ENCODE measurements around the gene LIMS2. TPM values are rescaled to one million over a fixed set of nuclear protein-coding genes. Genes with fewer than 3 reads are reported as not detected.
A peak's percentile ranks its signal among the peaks of the same experiment; 100 is the strongest.

Gene LIMS2
- total RNA-seq: 11.2 and 14.8 TPM in 2 replicates

GRCh38 chr2:127675331-127676261, at the start of gene LIMS2:
TSS of gene LIMS2 (minus strand) at chr2:127675530. CDS start at chr2:127675024, 506 bp downstream.
- no peaks in the 10 kb centered on the region for H3K36me3 ChIP-seq (ENCODE audit: insufficient read depth, low read length)
- H3K9me3 ChIP-seq (ENCODE audit: low read depth, low read length): no peaks in the 10 kb centered on the region
- peak within 1 kb of the TSS; percentile 87 for H2AFZ ChIP-seq (ENCODE audit: low read length)
- peaks cover 36% of the 10 kb centered on the region for H3K27me3 ChIP-seq (ENCODE audit: insufficient read depth, low read length)
- H3K4me1 ChIP-seq (ENCODE audit: insufficient read depth, low read length): peaks cover 7% of the 10 kb centered on the region
- peak; percentile 96 for DNase-seq (ENCODE audit: insufficient read length, low spot score, missing footprints)
- H3K27ac ChIP-seq (ENCODE audit: low read depth, low read length): no peak within 1 kb of the TSS
- peak within 1 kb of the TSS; percentile 74 for H3K4me3 ChIP-seq (ENCODE audit: insufficient read depth, low read length)
- H4K20me1 ChIP-seq (ENCODE audit: insufficient read depth, low read length): peaks cover 2% of the 10 kb centered on the region
- TF ChIP-seq, protein P1, sequence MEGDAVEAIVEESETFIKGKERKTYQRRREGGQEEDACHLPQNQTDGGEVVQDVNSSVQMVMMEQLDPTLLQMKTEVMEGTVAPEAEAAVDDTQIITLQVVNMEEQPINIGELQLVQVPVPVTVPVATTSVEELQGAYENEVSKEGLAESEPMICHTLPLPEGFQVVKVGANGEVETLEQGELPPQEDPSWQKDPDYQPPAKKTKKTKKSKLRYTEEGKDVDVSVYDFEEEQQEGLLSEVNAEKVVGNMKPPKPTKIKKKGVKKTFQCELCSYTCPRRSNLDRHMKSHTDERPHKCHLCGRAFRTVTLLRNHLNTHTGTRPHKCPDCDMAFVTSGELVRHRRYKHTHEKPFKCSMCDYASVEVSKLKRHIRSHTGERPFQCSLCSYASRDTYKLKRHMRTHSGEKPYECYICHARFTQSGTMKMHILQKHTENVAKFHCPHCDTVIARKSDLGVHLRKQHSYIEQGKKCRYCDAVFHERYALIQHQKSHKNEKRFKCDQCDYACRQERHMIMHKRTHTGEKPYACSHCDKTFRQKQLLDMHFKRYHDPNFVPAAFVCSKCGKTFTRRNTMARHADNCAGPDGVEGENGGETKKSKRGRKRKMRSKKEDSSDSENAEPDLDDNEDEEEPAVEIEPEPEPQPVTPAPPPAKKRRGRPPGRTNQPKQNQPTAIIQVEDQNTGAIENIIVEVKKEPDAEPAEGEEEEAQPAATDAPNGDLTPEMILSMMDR (IDR thresholded peaks at IDR 0.05; ENCODE audit: extremely low read depth, low read depth, low read length): no peak
- no peaks in the 10 kb centered on the region for H3K79me2 ChIP-seq (ENCODE audit: insufficient read depth, low read length)
- peak within 1 kb of the TSS; percentile 90 for H3K4me2 ChIP-seq (ENCODE audit: insufficient read depth, low read length)

DNA sequence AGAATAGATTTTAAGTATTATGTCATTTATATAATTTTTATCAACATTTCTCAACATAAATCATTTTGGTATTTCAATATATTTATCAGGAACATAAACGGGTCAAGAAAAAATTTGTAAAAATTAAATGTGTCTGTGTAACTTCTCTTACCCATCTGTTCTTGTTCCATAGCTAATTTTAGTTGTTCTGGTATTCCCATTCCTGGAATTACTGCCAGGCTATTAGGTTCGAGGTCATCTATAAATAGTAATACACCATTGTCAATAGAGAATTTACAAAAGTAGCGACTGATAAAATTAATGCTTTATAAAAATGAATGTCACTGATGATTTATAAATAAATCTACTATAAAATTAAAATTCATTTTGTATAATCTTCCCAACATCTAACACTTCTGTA, 47.5 kb upstream of the LIMS2 start:
- DNase-seq (ENCODE audit: insufficient read length, low spot score, missing footprints): no peak
- H3K4me1 ChIP-seq (ENCODE audit: insufficient read depth, low read length): peaks cover 9% of the 10 kb centered on the region
- TF ChIP-seq, protein P1 (IDR thresholded peaks at IDR 0.05; ENCODE audit: extremely low read depth, low read depth, low read length): no peak
- no peaks in the 10 kb centered on the region for H3K9me3 ChIP-seq (ENCODE audit: low read depth, low read length)
- H4K20me1 ChIP-seq (ENCODE audit: insufficient read depth, low read length): no peaks in the 10 kb centered on the region
- H3K4me3 ChIP-seq (ENCODE audit: insufficient read depth, low read length): no peak overlapping the region
- H2AFZ ChIP-seq (ENCODE audit: low read length): no peak overlapping the region
- no peaks in the 10 kb centered on the region for H3K79me2 ChIP-seq (ENCODE audit: insufficient read depth, low read length)
- H3K4me2 ChIP-seq (ENCODE audit: insufficient read depth, low read length): no peak overlapping the region
- no peaks in the 10 kb centered on the region for H3K27me3 ChIP-seq (ENCODE audit: insufficient read depth, low read length)
- peaks cover 52% of the 10 kb centered on the region for H3K36me3 ChIP-seq (ENCODE audit: insufficient read depth, low read length)
- no peak overlapping the region for H3K27ac ChIP-seq (ENCODE audit: low read depth, low read length)

- Histone ChIP-seq H3K79me2 (ENCODE audit: insufficient read depth, low read length) (no peaks in the 10 kb centered on the region), H3K4me2 (ENCODE audit: insufficient read depth, low read length) (no peak overlapping the region), H3K4me1 (ENCODE audit: insufficient read depth, low read length) (peaks cover 9% of the 10 kb centered on the region), H3K36me3 (ENCODE audit: insufficient read depth, low read length) (peaks cover 54% of the 10 kb centered on the region), H3K9me3 (ENCODE audit: low read depth, low read length) (no peaks in the 10 kb centered on the region), H4K20me1 (ENCODE audit: insufficient read depth, low read length) (no peaks in the 10 kb centered on the region), H3K27me3 (ENCODE audit: insufficient read depth, low read length) (no peaks in the 10 kb centered on the region), H2AFZ (ENCODE audit: low read length) (no peak overlapping the region), H3K4me3 (ENCODE audit: insufficient read depth, low read length) (no peak overlapping the region), H3K27ac (ENCODE audit: low read depth, low read length) (peak overlapping the region; percentile 71)
- TF ChIP-seq, protein P1 (IDR thresholded peaks at IDR 0.05; ENCODE audit: extremely low read depth, low read depth, low read length): no peak
- DNase-seq (ENCODE audit: insufficient read length, low spot score, missing footprints): no peak
These were observed 46.6 kb upstream of the LIMS2 start for GRCh38 chr2:127721978-127722355.

- no peaks in the 10 kb centered on the region for H3K79me2 ChIP-seq (ENCODE audit: insufficient read depth, low read length)
- H3K4me1 ChIP-seq (ENCODE audit: insufficient read depth, low read length): peaks cover 9% of the 10 kb centered on the region
- H3K4me3 ChIP-seq (ENCODE audit: insufficient read depth, low read length): no peak overlapping the region
- no peaks in the 10 kb centered on the region for H3K9me3 ChIP-seq (ENCODE audit: low read depth, low read length)
- H3K36me3 ChIP-seq (ENCODE audit: insufficient read depth, low read length): peaks cover 53% of the 10 kb centered on the region
- DNase-seq (ENCODE audit: insufficient read length, low spot score, missing footprints): no peak
- no peaks in the 10 kb centered on the region for H4K20me1 ChIP-seq (ENCODE audit: insufficient read depth, low read length)
- no peak overlapping the region for H3K4me2 ChIP-seq (ENCODE audit: insufficient read depth, low read length)
- no peaks in the 10 kb centered on the region for H3K27me3 ChIP-seq (ENCODE audit: insufficient read depth, low read length)
- H3K27ac ChIP-seq (ENCODE audit: low read depth, low read length): peak overlapping the region; percentile 71
- H2AFZ ChIP-seq (ENCODE audit: low read length): no peak overlapping the region
- TF ChIP-seq, protein P1 (IDR thresholded peaks at IDR 0.05; ENCODE audit: extremely low read depth, low read depth, low read length): no peak
These were observed 46.1 kb upstream of the LIMS2 start for GRCh38 chr2:127721311-127721977.
